HepG2 (cell line): ENCODE results near the gene NUDT13. TPM values are rescaled to one million over a fixed set of nuclear protein-coding genes. Genes with fewer than 3 reads are reported as not detected.

ENCODE experiments used
- ARNTL ChIP-seq: sonication (generic); formaldehyde crosslinking; IDR thresholded peaks from 2 replicates; pipeline ENCODE4 v1.4.0; 2020; ENCODE audit warnings: mild to moderate bottlenecking, missing genetic modification reagents
- CHCHD3 ChIP-seq: sonication (generic); formaldehyde crosslinking; IDR thresholded peaks from 2 replicates; pipeline ENCODE4 v1.8.0; 2022; ENCODE audit warnings: mild to moderate bottlenecking, missing genetic modification reagents, moderate library complexity
- HCFC1 ChIP-seq: fragments of 150-350 bp; IDR thresholded peaks from 2 replicates; pipeline ENCODE4 v1.6.1; 2014; ENCODE audit warnings: low read depth, low read length
- HDAC2 ChIP-seq: sonication (generic); formaldehyde crosslinking; IDR thresholded peaks from 2 replicates; pipeline ENCODE4 v1.4.0; 2020; ENCODE audit warnings: missing genetic modification reagents
- HOXA5 ChIP-seq: sonication (generic); formaldehyde crosslinking; IDR thresholded peaks from 2 replicates; pipeline ENCODE4 v1.4.0; 2020; ENCODE audit warnings: missing genetic modification reagents
- KMT2B ChIP-seq: IDR thresholded peaks from 2 replicates; pipeline ENCODE4 v1.6.1; 2016; ENCODE audit warnings: missing genetic modification reagents, missing compliant biosample characterization
- MIXL1 ChIP-seq: IDR thresholded peaks from 2 replicates; pipeline ENCODE4 v1.6.1; 2016
- POLR2AphosphoS2 ChIP-seq: IDR thresholded peaks from 2 replicates; pipeline ENCODE4 v1.6.1; 2011; ENCODE audit warnings: low read depth, low read length, improper control_type of control experiment
- RXRB ChIP-seq: IDR thresholded peaks from 2 replicates; pipeline ENCODE4 v1.6.1; 2016; ENCODE audit warnings: borderline replicate concordance, missing genetic modification reagents, missing compliant biosample characterization
- TAF1 ChIP-seq: sonication (generic); formaldehyde crosslinking; IDR thresholded peaks from 2 replicates; pipeline ENCODE4 v1.4.0; 2020; ENCODE audit warnings: missing genetic modification reagents
- ZNF335 ChIP-seq: sonication (generic); formaldehyde crosslinking; IDR thresholded peaks from 2 replicates; pipeline ENCODE4 v1.4.0; 2020; ENCODE audit warnings: missing genetic modification reagents
- ZNF431 ChIP-seq: sonication (generic); formaldehyde crosslinking; IDR thresholded peaks from 2 replicates; pipeline ENCODE4 v1.9.0; 2022; ENCODE audit warnings: missing genetic modification reagents, low read depth, mild to moderate bottlenecking, borderline replicate concordance
- ZNF709 ChIP-seq: sonication (generic); formaldehyde crosslinking; IDR thresholded peaks from 2 replicates; pipeline ENCODE4 v1.5.0; 2020; ENCODE audit warnings: mild to moderate bottlenecking, missing genetic modification reagents
- polyA plus RNA-seq, 8 experiments: library from polyadenylated mRNA; depleted of rRNA in 3 of 8; stranded (reverse) in 7 of 8; unstranded in 1 of 8; fragments of >200 nt; fragmentation: Illumina TruSeq in 4 of 8; extraction: Trizol in 4 of 8; gene quantifications; 2 replicates each; pipeline versions ENCODE4 v1.2.1 to v1.2.3, GENCODE V29; 2011 to 2016; ENCODE audit warnings: low read depth in 4 of 8, missing spikeins in 1 of 8, mixed read lengths in 1 of 8; ENCODE audit not compliant: insufficient read depth in 1 of 8
- total RNA-seq, 5 experiments: library from RNA; depleted of rRNA; stranded (reverse); fragments of >200 nt; fragmentation: Illumina TruSeq; extraction: Trizol; gene quantifications; 2 replicates each; pipeline ENCODE4 v1.2.3, GENCODE V29; 2016; ENCODE audit warnings: low read depth in 1 of 5
- TF ChIP-seq, protein P1 (sequence below): sonication (generic); formaldehyde crosslinking; IDR thresholded peaks from 2 replicates; pipeline ENCODE4 v1.8.1; 2023; ENCODE audit warnings: mild to moderate bottlenecking, missing genetic modification reagents
- TF ChIP-seq, protein P2 (sequence below): sonication (generic); formaldehyde crosslinking; IDR thresholded peaks from 2 replicates; pipeline ENCODE4 v1.5.0; 2020; ENCODE audit warnings: mild to moderate bottlenecking, missing genetic modification reagents, moderate library complexity
- TF ChIP-seq, protein P3 (sequence below): sonication (generic); formaldehyde crosslinking; IDR thresholded peaks from 2 replicates; pipeline ENCODE4 v1.9.0; 2021; ENCODE audit warnings: missing genetic modification reagents, mild to moderate bottlenecking, borderline replicate concordance
- TF ChIP-seq, protein P4 (sequence below): sonication (generic); formaldehyde crosslinking; IDR thresholded peaks from 2 replicates; pipeline ENCODE4 v1.4.0; 2020; ENCODE audit warnings: missing genetic modification reagents, mild to moderate bottlenecking, borderline replicate concordance
- TF ChIP-seq, protein P5 (sequence below): IDR thresholded peaks from 2 replicates; pipeline ENCODE4 v1.6.1; 2016

The NUDT13 gene
- total and polyA plus RNA-seq, 2 of the 13 experiments (the other 11 are each of a cell fraction or from before 2014, with no cell fraction given): 4.2 to 6.5 TPM

DNA sequence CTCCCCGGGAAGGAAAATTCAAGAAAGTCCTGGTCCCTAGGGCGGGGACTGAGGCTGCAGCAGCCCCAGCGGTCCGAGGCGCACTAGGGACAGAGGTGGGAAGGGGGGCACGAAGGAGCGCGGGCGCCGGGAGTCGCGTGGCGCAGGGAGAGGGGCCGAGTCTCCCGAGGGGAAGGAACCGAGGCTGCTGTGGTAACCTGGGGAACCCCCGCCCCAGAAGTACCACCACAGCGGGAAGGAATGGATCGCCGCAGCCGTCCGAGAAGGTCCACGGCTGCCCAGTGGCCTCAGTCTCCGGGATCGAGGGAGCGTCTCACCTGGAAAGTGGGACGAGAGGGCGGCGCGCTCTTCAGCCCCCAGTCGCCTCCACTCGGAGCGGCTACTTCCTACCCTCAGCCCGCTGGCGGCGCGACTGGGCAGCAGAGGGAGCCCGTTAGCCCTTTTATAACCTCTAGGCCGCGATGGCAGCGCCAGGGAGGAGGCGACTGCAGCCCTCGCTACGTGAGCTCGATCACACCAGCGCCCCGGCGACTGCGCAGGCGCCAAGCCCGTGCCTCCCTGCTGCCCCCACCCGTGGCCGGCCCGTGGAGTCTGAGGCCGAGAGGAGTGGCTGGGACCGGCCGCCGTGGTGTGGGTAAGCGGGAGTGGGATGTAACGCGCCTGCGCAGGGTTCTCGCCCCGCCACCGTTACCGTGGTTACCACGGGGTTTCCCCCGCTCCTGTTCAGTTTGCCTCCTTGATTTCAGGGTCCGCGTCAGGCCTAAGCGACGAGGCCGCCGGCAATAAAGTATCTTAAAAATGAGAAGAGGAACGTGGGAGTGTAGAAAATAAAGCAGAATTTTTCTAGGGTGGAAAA lies 13.6 kb upstream of the NUDT13 start, which contains the start of gene P4HA1 (continued):
- TF ChIP-seq MIXL1 (peak; percentile 31; the same call in 1 of the 2 replicates), ARNTL (CRISPR knock-in tag) (peak; percentile 64; the same call in 1 of the 2 replicates), POLR2AphosphoS2 (no peak), ZNF431 (peak; percentile 96), KMT2B (CRISPR knock-in tag) (peak; percentile 68; the same call in 1 of the 2 replicates), ZNF709 (CRISPR knock-in tag) (peak; percentile 85; the same call in 1 of the 2 replicates), ZNF335 (CRISPR knock-in tag) (peak; percentile 77), RXRB (CRISPR knock-in tag) (peak; percentile 75), CHCHD3 (CRISPR knock-in tag) (no peak), HOXA5 (CRISPR knock-in tag) (peak; percentile 95), HDAC2 (CRISPR knock-in tag) (peak; percentile 97), HCFC1 (no peak), TAF1 (CRISPR knock-in tag) (peak; percentile 97)
- TF ChIP-seq, protein P1, sequence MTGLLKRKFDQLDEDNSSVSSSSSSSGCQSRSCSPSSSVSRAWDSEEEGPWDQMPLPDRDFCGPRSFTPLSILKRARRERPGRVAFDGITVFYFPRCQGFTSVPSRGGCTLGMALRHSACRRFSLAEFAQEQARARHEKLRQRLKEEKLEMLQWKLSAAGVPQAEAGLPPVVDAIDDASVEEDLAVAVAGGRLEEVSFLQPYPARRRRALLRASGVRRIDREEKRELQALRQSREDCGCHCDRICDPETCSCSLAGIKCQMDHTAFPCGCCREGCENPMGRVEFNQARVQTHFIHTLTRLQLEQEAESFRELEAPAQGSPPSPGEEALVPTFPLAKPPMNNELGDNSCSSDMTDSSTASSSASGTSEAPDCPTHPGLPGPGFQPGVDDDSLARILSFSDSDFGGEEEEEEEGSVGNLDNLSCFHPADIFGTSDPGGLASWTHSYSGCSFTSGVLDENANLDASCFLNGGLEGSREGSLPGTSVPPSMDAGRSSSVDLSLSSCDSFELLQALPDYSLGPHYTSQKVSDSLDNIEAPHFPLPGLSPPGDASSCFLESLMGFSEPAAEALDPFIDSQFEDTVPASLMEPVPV: peak; percentile 86; the same call in 1 of the 2 replicates
- TF ChIP-seq, protein P2, sequence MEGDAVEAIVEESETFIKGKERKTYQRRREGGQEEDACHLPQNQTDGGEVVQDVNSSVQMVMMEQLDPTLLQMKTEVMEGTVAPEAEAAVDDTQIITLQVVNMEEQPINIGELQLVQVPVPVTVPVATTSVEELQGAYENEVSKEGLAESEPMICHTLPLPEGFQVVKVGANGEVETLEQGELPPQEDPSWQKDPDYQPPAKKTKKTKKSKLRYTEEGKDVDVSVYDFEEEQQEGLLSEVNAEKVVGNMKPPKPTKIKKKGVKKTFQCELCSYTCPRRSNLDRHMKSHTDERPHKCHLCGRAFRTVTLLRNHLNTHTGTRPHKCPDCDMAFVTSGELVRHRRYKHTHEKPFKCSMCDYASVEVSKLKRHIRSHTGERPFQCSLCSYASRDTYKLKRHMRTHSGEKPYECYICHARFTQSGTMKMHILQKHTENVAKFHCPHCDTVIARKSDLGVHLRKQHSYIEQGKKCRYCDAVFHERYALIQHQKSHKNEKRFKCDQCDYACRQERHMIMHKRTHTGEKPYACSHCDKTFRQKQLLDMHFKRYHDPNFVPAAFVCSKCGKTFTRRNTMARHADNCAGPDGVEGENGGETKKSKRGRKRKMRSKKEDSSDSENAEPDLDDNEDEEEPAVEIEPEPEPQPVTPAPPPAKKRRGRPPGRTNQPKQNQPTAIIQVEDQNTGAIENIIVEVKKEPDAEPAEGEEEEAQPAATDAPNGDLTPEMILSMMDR: peak; percentile 96
- TF ChIP-seq, protein P3, sequence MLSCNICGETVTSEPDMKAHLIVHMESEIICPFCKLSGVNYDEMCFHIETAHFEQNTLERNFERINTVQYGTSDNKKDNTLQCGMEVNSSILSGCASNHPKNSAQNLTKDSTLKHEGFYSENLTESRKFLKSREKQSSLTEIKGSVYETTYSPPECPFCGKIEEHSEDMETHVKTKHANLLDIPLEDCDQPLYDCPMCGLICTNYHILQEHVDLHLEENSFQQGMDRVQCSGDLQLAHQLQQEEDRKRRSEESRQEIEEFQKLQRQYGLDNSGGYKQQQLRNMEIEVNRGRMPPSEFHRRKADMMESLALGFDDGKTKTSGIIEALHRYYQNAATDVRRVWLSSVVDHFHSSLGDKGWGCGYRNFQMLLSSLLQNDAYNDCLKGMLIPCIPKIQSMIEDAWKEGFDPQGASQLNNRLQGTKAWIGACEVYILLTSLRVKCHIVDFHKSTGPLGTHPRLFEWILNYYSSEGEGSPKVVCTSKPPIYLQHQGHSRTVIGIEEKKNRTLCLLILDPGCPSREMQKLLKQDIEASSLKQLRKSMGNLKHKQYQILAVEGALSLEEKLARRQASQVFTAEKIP (CRISPR knock-in tag): no peak
- TF ChIP-seq, protein P4, sequence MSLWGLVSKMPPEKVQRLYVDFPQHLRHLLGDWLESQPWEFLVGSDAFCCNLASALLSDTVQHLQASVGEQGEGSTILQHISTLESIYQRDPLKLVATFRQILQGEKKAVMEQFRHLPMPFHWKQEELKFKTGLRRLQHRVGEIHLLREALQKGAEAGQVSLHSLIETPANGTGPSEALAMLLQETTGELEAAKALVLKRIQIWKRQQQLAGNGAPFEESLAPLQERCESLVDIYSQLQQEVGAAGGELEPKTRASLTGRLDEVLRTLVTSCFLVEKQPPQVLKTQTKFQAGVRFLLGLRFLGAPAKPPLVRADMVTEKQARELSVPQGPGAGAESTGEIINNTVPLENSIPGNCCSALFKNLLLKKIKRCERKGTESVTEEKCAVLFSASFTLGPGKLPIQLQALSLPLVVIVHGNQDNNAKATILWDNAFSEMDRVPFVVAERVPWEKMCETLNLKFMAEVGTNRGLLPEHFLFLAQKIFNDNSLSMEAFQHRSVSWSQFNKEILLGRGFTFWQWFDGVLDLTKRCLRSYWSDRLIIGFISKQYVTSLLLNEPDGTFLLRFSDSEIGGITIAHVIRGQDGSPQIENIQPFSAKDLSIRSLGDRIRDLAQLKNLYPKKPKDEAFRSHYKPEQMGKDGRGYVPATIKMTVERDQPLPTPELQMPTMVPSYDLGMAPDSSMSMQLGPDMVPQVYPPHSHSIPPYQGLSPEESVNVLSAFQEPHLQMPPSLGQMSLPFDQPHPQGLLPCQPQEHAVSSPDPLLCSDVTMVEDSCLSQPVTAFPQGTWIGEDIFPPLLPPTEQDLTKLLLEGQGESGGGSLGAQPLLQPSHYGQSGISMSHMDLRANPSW (CRISPR knock-in tag): peak; percentile 94; the same call in 1 of the 2 replicates
- TF ChIP-seq, protein P5, sequence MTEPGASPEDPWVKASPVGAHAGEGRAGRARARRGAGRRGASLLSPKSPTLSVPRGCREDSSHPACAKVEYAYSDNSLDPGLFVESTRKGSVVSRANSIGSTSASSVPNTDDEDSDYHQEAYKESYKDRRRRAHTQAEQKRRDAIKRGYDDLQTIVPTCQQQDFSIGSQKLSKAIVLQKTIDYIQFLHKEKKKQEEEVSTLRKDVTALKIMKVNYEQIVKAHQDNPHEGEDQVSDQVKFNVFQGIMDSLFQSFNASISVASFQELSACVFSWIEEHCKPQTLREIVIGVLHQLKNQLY (CRISPR knock-in tag): peak; percentile 87
